EL (cell line): ENCODE results near the gene OGT.
"Not testable (repeated sequence)": the region's sequence is repeated elsewhere in the genome, so short reads cannot be mapped to it uniquely, and the experiment has no call there.

Source experiments
- DNase-seq: peaks from one replicate; pipeline ENCODE4 v3.0.0-alpha.2; 2016

OGT gene

DNA sequence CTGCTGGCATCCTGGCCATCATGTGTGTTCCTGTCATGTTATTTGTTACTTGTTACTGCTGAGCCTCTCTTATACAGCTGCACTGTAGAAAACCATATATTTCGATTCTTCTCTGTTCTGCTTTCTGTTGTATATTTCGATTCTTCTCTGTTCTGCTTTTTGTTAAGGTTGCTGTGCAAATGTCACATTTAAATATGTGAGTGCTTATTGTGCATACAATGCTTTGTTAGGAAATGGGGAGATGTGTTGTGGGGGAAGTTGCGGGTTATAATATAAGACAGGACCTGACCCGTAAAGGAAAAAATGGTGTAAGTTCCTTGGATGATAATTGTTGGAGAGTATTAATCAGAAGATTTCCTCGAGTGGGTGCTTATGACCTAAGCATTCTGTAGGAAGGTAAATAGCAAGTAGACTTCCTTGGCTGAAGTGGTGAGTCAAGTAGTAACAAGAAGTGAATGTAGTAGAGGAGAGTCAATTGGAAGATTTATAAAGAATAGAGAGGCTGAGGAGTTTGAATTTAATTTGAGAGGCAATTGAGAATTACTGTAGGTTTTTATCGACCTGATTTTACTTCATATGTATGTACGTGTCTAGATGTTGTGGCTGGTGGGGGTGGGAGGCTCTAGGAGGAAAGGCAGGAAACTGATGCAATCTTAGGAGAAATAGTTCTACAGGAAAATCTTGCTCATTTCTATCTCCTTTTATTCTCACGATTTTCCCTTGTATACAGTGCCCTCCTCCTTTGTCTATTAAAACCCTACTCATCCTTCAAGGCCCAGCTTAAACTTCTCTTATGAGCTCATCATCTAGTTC, 8.5 kb downstream of the OGT start:
- DNase-seq, result peak; percentile 76

DNA sequence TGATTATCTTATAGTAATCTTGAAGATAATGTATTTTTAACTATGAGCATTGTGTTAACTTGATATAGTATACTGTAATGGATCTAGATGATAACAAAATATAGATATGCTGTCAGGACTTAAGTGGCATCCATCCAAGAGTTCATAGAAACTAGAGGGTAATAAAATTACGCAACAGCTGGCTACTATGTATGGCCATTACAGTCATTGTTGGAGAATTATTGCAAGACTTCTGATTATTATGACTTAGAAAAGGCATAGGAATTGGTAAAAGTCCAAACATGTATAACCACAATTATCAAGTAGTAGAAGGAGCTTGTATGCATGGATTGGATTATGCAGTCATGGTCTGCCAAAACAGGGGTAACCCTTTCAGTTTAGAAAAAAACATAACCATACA, 9.5 kb downstream of the OGT start:
- DNase-seq, result peak; percentile 69

DNA sequence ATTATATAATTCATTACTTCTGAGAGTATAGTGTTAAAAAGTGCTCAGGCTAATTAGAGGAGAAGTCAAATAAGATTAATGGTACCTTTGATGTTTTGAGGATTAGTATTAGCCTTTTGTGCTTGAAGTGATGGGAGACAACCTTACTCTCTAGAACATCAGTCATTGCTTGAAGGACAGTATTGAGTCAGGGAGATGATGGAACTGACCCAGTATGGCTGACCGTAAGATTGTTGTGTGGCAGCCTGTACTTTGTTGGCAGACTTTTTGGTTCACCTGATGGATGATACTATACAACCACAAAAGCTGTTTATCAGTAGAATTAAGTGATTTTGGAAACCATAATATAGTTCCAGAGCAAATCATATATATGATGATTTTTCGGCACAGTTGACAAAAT, 9.9 kb downstream of the OGT start:
- DNase-seq, result no peak

DNA sequence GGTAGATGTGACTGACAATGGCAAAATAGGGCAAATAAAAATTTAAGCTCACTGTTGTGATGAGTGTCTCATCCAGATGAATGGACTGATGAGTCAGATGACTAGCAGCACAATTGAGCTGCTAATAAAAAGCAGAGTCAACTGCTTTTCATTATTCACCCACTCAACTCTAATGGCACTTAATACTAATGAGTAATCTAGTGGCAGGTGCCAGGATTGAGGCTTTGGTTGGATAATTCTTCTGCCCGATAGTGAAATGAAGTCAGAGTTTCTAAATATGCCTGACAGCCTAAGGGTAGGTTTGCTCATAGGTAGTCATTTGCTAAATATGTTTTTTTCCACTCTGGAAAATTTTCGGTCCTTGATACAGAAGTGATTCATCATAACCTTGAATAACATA, 10.4 kb downstream of the OGT start:
- peak; percentile 88 for DNase-seq

DNA sequence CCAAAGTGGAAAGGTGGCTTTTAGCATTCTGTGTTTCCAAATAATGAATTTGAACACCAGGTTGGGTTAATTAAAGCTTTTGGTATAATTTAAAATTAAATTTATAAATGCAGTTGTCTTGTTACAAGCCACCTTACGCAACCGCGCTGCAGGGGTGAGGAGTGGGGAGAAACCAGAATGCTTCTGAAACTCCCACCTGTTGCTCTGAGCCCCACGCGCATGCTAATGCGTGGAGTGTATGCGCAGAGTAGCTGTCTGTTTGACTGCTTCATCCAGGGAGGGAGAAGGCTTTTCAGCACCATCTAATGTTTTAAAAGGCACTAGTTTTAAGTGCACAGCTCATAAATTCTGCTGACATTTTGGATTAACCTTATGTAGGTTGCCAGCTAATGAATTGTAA, 12.5 kb downstream of the OGT start:
- DNase-seq, result no peak

DNA sequence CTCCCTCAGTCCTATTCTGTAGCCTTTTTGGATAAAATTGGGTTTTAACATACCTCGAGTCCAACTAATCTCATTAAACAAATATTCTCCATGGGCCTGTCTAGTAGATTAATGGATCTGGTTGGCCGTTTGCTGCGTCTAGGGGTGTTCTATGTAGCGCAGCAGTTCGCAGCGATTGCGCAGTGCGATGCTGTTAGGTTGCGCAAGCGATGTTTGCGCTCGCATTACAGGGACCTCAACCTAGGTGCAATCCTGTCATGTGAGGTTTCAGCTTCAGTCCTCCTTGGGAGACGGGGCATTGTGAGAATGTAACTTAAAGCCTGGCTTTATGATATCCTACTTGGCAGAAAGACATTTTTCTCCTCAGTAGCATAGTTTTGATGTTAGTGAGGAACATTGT, 14.0 kb downstream of the OGT start:
- no peak for DNase-seq

DNA sequence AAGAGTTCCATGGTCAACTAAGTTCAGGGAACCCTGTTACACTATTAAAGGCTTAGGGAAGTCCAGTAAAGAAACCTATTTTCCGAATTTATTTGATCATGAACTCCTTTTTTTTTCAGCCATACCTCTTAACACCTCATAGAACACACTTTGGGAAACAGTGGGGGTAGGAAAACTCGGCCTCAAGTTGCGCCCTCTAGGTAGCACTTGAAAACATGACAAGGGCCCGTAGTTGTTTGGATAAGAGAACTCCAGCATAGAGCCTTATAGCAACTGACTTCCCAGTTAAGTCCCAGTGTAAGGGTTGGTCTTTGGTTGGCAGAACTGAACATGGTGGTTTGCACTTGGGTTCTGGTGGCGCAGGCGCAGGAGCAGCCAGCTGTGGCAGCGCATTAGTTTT, 14.4 kb downstream of the OGT start:
- DNase-seq, result no peak

DNA sequence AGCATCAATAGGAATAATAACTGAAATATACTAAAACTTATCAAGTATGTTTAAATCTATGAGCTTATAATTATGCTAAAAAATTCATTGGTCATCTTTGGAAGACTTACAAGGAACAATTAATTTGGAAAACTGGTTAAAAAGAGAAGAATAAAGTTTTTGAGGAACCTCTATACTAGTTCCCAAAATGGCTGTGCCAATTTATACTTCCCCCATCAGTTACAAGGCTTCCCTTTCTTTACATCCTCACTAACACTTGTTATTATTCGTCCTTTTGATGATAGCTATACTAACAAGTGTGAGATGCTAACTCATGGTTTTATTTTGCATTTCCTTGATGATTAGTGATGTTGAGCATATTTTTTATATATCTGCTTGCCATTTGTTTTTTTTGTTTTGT, 17.1 kb downstream of the OGT start:
- no peak for DNase-seq

DNA sequence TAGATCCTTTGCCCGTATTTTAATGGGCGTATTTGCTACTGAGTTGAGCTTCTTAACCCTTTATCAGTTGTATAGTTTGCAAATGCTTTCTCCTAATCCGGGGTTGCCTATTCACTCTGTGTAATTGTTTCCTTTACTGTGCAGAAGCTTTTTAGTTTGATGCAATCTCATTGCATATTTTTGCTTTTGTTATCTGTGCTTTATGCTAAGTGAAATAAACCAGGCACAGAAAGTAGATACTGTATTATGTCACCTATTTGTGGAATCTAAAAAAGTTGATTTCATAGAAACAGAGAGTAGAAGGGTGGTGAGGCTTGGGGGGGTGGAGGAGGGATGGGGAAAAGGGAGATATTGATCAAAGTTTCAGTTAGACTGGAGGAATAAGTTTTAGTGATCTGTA, 17.7 kb downstream of the OGT start:
- DNase-seq, result no peak

DNA sequence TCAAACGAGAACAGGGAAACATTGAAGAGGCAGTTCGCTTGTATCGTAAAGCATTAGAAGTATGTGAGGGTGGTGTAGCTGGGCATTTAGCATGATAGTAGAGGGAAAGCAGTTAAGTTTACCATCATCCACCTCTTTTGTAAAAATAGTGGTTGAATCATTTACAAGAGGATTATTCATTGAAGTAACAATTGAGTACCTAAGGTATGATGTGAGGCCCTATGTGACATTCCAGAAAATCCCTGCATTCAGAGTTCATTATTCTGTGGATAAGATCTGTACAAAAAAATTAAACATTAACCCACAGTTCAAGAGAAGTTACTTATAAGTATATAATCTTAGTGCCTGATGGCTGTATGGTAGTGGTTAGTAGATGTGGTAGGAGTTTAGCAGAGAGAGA, 23.1 kb downstream of the OGT start:
- no peak for DNase-seq

DNA sequence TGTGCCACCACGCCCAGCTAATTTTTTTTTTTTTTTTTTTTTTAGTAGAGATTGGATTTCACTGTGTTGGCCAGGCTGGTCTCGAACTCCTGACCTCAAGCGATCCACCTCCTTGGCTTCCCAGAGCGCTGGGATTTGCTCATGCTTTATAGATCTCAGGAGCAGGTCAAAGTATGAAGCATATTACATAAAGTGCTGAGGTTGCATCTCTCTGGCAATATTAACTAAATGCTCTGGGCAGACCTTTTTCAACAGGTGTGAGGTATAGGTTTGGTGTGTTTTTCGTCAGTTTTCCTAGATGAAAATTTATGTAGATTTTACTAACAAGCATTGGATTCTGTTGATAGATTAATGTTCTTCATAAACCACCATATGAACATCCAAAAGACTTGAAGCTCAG, 26.0 kb downstream of the OGT start:
- no peak for DNase-seq

DNA sequence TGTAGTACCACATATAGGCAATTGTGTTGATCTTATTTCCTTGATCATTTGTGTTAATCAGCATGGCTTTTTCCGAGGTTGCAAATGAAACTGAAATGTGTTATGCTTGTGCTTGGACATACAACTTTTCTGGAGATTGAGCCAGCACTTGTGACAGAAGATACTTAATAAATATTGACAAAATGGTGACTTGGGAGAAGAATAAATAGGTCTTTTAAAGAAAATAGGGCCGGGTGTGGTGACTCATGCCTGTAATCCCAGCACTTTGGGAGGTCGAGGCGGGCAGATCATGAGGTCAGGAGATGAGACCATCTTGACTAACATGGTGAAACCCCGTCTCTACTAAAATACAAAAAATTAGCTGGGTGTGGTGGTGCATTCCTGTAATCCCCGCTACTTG, 26.9 kb downstream of the OGT start:
- DNase-seq, result not testable (repeated sequence)

DNA sequence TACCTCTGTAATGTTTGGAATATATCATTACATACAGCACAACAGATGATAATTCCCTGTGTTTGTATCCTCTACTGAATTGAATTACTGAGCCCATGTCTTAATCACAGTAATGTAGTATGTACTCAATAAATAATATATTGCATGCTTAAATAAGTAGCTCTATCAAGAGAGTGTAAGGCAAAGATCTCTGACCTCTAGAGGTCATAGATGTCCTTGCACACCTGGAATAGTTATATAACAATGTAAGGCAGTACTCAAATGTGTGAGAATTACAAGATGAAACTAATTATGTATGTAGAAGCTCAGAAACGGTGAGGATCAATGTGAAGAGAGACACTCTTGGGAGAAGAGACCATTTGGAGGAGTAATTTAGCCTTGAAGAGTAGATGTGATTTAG, 31.0 kb downstream of the OGT start:
- DNase-seq, result no peak

DNA sequence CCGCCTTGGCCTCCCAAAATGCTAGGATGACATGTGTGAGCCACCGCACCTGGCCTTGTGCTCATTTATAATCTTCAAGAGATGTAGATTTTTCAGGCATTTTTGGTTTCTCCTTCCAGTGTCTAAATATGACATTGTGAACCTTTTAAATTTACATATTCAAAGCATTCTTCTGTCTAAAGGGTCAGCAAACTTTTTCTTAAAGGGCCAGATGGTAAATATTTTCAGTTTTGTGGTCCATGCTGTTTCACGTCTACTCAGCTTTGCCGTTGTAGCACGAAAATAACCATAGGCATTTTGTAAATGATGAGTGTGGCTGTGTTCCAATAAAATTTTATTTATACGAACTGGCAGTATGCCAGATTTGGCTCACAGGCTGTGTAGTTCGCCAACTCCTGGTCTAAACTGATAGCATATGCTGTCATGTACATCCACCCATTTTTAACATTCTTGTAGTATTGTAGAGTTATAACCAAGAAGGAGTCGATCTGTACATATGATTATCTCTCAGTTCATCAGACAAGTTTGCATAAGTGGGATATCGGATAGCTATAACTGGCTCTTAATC, 32.7 kb downstream of the OGT start:
- no peak for DNase-seq

DNA sequence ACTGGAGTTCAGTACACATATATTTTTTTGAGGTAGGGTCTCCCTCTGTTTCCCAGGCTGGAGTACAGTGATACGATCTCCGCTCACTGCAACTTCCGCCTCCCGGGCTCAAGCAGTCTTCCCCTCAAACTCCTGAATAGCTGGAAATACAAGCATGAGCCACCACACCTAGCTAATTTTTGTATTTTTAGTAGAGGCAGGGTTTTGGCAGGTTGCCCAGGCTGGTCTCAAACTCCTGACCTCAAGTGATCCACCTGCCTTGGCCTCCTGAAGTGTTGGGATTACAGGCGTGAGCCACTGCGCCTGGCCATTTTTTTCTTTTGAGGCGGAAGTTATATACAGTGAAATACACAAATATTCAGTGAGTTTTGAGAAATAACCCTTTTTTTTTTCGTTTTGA, 38.5 kb downstream of the OGT start:
- not testable (repeated sequence) for DNase-seq

DNA sequence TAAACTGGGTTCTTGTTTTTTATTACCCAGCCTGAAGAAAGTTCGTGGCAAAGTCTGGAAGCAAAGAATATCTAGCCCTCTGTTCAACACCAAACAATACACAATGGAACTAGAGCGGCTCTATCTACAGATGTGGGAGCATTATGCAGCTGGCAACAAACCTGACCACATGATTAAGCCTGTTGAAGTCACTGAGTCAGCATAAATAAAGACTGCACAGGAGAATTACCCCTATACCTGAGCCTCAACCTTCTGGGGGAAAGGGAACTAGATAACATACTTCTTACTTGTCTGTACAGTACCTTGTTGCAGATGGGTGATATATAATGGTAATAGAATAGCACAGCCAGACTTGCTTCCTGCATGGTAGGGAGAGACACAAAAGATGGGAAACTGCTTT, 40.7 kb downstream of the OGT start:
- DNase-seq, result no peak

DNA sequence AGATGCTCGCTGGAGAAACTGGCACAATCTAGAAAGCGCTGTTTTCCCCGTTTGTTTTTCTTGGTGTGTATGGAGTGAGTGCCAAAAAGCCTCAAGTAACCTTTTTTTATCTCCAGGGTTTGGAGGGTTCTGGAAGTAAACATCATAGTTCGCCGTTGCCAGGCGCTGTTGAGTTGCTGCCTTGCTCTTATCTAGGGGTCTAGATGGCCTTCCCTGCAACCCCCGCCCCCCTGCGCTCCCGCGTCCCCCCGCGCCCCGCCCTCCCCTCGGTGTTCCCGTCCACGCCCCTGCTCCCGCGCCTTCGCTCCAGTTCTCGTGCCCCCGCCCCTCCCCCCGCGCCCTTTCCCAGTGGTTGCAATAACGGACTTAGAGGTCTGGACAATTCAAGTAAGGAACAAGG, 44.8 kb downstream of the OGT start:
- DNase-seq, result no peak

DNA sequence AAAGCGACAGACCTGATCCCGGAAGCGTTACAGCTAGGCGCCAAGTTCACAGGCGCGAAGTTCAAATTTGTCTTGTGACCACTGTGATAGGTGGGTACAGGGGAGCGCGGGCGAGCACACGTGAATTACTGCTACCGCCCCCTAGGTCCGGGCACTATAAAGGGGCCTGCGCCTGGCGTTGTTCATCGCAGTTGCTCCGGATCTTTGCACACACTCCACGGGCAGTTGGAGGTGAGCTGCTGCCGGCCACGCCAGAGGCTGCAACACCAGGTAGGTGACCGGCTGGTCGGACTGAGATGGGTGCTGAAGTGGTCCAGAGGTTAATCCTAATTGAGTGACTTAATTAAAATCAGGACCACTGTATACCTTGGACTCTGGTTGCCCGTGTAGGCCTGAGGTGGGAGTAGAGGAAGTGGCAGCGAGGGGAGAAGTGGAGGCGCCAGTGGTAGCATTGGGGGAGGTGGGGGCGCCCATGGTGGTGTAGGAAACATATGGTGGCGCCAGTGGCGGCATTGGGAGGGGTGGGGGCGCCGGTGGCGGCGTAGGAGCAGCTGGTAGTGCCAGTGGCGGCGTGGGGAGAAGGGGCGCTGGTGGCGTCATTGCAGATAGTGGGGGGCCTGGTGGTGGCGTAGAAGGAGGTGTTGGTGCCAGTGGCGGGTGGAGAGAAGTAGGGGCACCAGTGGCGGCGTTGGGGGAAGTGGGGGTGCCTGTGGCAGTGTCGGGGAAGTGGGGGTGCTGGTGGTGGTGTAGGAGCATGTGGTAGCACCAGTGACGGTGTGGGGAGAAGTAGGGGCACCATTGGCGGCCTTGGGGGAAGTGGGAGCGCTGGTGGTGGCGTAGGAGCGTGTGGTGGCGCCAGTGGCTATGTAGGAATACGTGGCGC, 45.6 kb downstream of the OGT start, which contains the start of gene GCNA:
Gene GCNA, plus strand, starts transcription at position 185 of the 883 bp plus-strand sequence. CDS start 2,385 bp downstream, outside the sequence.
- no peak for DNase-seq

DNA sequence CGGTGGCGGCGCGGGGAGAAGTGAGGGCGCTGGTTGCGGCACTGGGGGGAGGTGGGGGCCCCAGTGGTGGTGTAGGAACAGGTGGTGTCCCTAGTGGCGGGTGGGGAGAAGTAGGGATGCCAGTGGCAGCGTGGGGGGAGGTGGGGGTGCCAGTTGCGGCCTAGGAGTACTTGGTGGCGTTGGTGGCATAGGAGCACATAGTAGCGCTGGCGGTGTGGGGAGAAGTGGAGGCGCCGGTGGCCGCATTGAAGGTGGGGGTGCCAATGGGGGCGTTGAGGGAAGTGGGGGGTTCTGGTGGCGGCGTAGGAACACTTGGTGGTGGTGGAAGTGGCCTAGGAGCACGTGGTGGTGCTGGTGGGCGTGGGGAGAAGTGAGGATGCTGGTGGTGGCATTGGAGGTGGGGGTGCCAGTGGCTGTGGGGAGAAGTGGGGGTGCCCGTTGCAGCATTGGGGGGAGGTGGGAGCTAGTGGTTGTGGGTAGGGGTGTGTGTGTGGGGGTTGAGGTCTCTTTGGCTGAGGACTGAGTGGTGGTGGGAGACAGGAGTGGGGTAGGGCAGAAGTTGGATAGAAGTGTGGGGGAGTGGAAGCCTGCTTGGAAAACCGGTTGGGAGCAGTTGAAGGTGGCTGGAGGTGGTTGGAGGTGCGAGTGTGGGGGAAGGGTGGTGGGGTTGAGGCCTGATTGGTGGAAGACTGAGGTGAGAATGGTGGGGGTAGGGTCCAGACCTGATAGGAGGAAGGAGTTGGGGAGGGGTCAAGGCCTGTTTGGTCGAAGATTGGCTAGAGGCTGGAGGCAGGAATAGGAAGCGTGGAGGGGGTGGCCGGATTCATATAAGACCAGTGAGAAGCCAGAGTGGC, 46.5 kb downstream of the OGT start:
- DNase-seq, result no peak

DNA sequence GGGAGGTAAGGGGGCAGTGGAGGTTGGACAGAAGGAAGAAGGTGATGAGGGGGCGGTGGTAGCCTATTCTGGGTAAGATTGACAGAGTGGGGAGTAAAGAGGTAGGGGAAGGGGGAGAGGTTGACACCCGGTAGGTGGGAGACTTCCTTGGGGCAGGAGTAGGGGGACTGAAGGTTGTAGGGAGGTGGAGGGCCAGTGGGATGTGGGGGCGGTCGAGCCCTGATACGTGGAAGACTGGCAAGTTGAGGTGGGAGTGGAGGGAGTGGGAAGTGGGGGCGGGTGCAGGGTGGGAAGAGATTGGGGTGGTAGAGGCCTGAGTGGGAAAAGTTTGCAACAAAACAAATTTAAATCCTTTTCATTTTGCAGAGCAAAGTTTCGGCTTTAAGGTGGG, 47.1 kb downstream of the OGT start:
- DNase-seq, result no peak

DNA sequence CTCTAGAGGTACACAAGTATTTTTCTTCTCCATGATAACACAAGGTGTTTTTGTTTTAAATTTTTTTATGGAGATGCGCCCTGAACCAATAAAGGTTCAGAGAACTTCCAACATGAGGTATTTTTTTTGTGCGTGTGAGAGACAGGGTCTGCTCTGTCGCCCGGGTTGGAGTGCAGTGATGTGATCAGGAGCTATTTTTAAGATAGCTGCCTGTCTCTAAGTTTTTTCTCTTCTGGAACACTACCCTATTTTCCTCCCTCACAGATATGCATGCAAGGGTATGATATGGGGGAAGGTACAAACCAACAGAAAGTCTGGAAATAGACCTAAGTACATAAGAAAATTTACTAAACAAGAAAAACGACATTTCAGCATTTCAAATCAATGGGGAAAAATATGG, 48.3 kb downstream of the OGT start:
- DNase-seq, result no peak

DNA sequence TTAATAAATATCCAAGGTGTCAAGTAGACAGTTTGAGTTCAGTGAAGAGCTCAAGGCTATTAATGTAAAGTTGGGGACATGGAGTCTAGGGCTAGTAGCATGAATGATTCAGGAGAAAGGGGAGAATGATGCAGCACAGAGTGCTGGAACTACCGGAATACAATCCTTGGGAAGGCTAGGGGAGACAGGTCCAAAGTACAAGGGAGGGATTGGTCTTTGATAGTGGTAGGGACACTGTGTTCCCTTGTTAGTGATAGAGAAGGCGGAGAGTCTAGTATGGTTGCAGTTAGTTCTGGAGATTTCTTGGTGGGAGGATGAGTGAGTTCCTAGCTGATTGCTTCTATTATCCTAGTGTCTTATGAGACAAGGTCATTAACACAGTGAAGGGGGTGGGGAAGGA, 54.0 kb downstream of the OGT start:
- no peak for DNase-seq

DNA sequence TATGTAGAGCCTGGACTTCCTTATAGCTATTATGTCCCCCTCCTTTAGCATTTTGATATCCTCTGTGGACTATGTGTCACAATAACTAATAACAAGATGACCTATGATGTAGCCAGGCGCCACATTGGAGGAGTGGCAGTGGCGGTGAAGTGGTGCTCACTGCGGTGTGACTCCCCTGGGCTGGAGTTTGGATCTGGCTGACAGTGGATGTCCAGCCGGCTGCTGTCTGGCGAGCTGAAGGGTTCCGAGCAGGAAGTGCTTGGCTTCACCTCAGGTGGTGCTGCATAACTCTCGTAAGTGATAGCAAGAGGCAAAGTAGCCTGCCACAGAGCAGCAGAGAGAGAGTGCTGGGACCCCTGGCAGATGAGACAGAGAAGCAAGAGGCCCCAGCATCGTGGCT, 60.3 kb downstream of the OGT start:
- DNase-seq, result not testable (repeated sequence)
